Neutrophil (primary cell): ENCODE results near the gene RPLP2.

ENCODE experiments used
- H3K27ac ChIP-seq: fragments of 200-600 bp; sonication (generic); 2 replicates; pipeline ENCODE4 v1.5.1; 2016; ENCODE audit warnings: mild to moderate bottlenecking, moderate library complexity
- H3K27me3 ChIP-seq: fragments of 200-600 bp; sonication (generic); 2 replicates; pipeline ENCODE4 v1.6.0; 2016; ENCODE audit warnings: mild to moderate bottlenecking
- H3K36me3 ChIP-seq: fragments of 200-600 bp; sonication (generic); 2 replicates; pipeline ENCODE4 v1.5.1; 2017
- H3K4me1 ChIP-seq, 2 experiments: fragments of 200-600 bp in 1 of 2; sonication (generic) in 1 of 2; 1 replicate in 1 of 2; 2 replicates in 1 of 2; pipeline versions ENCODE4 v1.5.1 to v1.6.1; 2013 to 2016; ENCODE audit warnings: low read depth in 1 of 2, low read length in 1 of 2, mild to moderate bottlenecking in 1 of 2, moderate library complexity in 1 of 2; ENCODE audit not compliant: control insufficient read depth in 1 of 2, insufficient read depth in 1 of 2
- H3K4me3 ChIP-seq, 2 experiments: fragments of 200-600 bp in 1 of 2; sonication (generic) in 1 of 2; 1 replicate in 1 of 2; 2 replicates in 1 of 2; pipeline ENCODE4 v1.5.1; 2013 to 2016; ENCODE audit warnings: low read depth in 1 of 2, low read length in 1 of 2, mild to moderate bottlenecking in 1 of 2, moderate library complexity in 1 of 2
- H3K9me3 ChIP-seq: fragments of 200-600 bp; sonication (generic); 2 replicates; pipeline ENCODE4 v1.5.1; 2016
- CTCF ChIP-seq: fragments of 200-600 bp; sonication (generic); IDR thresholded peaks from 2 replicates; pipeline ENCODE4 v1.5.1; 2016; ENCODE audit warnings: antibody characterized with exemption

The RPLP2 gene

DNA sequence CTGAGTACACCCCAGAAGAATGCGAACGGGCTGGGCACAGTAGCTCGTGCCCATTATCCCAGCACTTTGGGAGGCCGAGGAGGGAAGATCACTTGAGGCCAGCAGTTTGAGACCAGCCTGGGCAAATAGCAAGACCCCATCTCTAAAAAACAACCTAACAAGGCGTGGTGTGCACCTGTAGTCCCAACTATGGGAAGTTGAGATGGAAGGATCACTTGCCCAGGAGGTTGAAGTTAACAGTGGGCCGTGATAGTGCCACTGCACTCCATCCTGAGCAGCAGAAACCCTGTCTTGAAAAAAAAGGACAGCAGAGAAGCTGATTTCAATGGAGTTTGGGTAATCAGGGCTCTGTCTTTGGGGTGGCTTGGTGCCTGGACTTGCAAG is 3.3 kb downstream of the RPLP2 start:
- Histone ChIP-seq H3K4me3 (no peak overlapping the region), H3K27me3 (no peaks in the 10 kb centered on the region), H3K9me3 (no peaks in the 10 kb centered on the region), H3K4me1 (peaks cover 28 to 31% of the 10 kb centered on the region in 2 experiments), H3K36me3 (peaks cover 19% of the 10 kb centered on the region), H3K27ac (no peak overlapping the region)
- no peak for TF ChIP-seq CTCF

DNA sequence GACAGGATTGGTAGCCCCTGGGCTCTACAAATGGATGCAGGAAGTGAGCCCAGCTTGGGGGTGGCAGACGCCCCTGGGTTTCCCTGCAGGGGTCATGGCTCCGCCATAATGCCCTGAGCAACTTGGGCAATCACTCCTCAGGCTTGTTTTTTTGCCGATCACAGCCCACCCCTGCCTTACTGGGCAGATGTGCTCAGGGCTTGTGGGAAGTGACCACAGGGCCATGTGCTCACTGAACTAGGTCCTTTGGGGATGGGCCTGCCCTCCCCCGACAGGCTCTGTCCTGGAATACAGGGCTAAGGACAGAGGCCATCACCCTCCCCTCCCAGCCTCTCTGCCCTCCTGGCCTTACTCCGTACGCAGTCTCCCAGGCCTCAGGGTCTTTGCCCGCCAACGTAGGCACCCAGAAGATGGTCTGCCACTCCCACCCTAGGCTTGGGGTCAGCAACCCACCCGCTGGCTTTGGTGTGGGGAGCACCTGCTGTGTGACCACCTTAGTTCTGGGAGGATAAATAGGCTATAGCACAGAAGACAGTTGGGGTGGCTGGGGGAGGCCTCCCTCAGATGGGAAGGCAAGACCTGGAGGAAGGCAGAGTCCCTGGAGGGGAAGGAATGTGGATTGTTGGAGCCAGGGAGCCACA is 3.8 kb downstream of the RPLP2 start:
- no peak overlapping the region for H3K4me3 ChIP-seq
- no peak for TF ChIP-seq CTCF
- peaks cover 19% of the 10 kb centered on the region for H3K36me3 ChIP-seq
- H3K9me3 ChIP-seq = no peaks in the 10 kb centered on the region
- H3K27me3 ChIP-seq = no peaks in the 10 kb centered on the region
- peaks cover 30% of the 10 kb centered on the region in 2 experiments for H3K4me1 ChIP-seq
- H3K27ac ChIP-seq = no peak overlapping the region

- Histone ChIP-seq H3K9me3 (no peaks in the 10 kb centered on the region), H3K27ac (no peak overlapping the region), H3K27me3 (no peaks in the 10 kb centered on the region), H3K4me1 (peaks cover 27 to 28% of the 10 kb centered on the region in 2 experiments), H3K36me3 (peaks cover 19% of the 10 kb centered on the region), H3K4me3 (no peak overlapping the region)
- TF ChIP-seq CTCF = no peak
These were observed 6.1 kb downstream of the RPLP2 start for GRCh38 chr11:815675-816432.

DNA sequence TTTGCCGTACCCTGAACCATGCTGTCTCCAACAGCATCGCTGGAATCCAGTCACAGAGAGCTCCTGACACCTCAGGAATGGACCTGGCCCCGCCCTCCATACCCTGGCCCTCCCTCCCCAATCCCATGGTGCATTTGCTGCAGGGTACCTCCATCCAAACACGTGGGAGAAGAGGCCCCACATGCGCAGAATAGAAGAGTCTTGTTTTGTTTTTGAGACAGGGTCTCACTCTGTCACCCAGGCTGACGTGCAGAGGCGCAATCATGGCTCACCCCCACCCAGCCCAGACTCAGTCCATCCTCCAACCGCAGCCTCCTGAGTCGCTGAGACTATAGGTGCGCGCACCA is 6.6 kb downstream of the RPLP2 start:
- no peak for TF ChIP-seq CTCF
- Histone ChIP-seq H3K36me3 (peaks cover 19% of the 10 kb centered on the region), H3K27me3 (no peaks in the 10 kb centered on the region), H3K9me3 (no peaks in the 10 kb centered on the region), H3K4me1 (peaks cover 27 to 28% of the 10 kb centered on the region in 2 experiments), H3K4me3 (no peak overlapping the region), H3K27ac (no peak overlapping the region)

GRCh38 chr11:818396-819128 is 8.8 kb downstream of the RPLP2 start, which contains the start of gene PNPLA2:
TSS of gene PNPLA2 (plus strand) at chr11:818914. CDS start at chr11:819719, 805 bp downstream.
- H3K36me3 ChIP-seq = peaks cover 14% of the 10 kb centered on the region
- peak within 1 kb of the TSS; percentile 100 for H3K27ac ChIP-seq
- no peaks in the 10 kb centered on the region for H3K27me3 ChIP-seq
- TF ChIP-seq CTCF = no peak
- H3K4me3 ChIP-seq = peak within 1 kb of the TSS; percentile 91 to 94
- no peaks in the 10 kb centered on the region for H3K9me3 ChIP-seq
- H3K4me1 ChIP-seq = peaks cover 43 to 46% of the 10 kb centered on the region in 2 experiments
